ENCODE data around the gene ARHGEF16.

The ARHGEF16 gene

DNA sequence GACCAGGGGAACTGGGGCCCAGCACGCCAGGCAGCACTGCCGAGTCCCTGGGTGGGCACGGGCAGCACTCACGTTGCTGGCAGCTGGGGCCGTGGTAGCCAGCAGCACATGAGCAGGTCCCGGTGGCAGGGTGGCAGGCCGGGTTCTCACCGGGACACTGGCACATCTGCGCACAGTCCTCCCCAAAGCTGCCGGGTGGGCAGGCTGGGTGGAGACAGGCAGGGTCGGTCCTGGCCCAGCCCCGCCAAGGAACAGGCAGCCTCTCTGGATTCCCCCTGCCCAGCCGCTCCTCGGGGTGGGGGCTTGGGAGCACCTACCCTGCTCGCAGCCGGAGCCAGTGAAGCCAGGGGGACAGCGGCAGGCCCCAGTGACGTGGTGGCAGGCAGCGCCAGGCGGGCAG, 42.5 kb downstream of the ARHGEF16 start:
- H3K4me3 ChIP-seq (ENCODE audit: low read depth, low read length): no peak overlapping the region
- DNase-seq (ENCODE audit: low read depth): no peak
- TF ChIP-seq, protein P1, sequence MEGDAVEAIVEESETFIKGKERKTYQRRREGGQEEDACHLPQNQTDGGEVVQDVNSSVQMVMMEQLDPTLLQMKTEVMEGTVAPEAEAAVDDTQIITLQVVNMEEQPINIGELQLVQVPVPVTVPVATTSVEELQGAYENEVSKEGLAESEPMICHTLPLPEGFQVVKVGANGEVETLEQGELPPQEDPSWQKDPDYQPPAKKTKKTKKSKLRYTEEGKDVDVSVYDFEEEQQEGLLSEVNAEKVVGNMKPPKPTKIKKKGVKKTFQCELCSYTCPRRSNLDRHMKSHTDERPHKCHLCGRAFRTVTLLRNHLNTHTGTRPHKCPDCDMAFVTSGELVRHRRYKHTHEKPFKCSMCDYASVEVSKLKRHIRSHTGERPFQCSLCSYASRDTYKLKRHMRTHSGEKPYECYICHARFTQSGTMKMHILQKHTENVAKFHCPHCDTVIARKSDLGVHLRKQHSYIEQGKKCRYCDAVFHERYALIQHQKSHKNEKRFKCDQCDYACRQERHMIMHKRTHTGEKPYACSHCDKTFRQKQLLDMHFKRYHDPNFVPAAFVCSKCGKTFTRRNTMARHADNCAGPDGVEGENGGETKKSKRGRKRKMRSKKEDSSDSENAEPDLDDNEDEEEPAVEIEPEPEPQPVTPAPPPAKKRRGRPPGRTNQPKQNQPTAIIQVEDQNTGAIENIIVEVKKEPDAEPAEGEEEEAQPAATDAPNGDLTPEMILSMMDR (IDR thresholded peaks at IDR 0.05; ENCODE audit: insufficient read depth, low read depth, low read length, missing control alignments): no peak

DNA sequence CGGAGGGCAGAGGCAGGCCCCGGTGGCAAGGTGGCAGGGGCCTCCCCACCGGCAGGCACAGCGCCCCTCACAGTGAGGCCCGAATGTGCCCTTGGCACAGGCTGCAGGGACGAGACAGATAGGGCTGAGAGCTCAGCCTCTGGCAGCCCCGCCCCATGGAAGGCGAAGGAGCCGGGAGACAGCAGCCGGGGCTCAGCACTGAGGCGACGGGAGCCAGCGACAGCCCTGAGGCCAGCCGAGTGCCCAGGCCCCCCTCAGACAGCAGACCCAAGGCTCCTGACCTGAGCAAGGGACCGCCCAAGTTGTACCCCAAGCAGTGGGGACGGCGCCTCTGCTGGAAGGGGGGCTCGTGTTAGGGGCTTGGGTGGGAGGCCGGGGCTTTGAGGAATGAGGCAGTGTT, 43.1 kb downstream of the ARHGEF16 start:
- no peak for DNase-seq (ENCODE audit: low read depth)
- no peak overlapping the region for H3K4me3 ChIP-seq (ENCODE audit: low read depth, low read length)
- TF ChIP-seq, protein P1 (IDR thresholded peaks at IDR 0.05; ENCODE audit: insufficient read depth, low read depth, low read length, missing control alignments): no peak

DNA sequence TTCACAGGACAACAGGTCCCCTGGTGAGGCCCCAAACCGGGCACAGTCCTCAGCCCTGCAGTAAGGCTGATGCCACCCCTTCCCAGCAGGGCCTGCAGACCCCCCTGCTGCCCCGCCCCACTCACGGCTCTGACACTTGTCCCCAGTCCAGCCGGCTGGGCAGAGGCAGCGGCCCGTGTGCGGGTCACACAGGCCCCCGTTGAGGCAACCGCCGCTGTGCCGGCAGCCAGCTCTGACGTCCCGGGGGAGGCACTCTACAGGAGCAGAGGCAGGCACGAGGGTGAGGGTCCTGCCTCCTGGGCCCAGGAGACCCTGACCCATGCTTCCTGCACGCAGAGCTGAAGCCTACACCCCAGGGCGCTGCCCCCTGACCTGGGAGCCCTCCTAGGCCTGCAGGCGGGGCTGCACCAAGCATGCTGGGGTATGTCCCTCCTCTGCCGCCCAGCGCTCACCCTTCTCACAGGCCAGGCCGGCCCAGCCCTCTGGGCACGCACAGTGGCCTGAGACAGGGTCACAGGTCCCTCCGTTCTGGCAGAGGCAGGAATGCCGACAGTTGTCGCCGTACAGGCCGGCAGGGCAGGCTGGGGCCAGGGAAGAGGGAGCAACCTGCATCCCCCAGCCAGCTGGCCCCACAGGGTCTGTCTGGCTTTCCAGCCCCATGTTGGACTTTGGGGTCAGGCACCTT, 43.9 kb downstream of the ARHGEF16 start:
- H3K4me3 ChIP-seq (ENCODE audit: low read depth, low read length): no peak overlapping the region
- no peak for DNase-seq (ENCODE audit: low read depth)
- TF ChIP-seq, protein P1 (IDR thresholded peaks at IDR 0.05; ENCODE audit: insufficient read depth, low read depth, low read length, missing control alignments): no peak

DNA sequence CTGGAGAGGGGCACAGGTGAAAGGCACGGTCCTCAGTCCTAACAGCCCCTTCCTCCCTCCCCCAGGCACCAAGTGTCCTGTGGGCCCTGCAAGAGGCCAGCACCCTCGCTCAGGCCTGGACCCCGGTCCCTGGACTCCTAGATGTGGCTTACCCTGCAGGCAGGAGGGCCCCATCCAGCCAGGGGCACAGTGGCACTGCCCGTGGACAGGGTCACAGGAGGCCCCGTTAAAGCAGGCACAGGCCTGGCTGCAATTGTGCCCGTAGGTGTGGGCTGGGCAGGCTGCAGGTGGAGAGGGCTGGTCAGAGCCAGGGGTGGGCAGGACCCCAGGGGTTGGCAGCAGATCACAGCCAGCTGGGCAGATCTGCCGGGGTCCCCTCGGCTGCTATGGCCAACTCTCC, 44.5 kb downstream of the ARHGEF16 start:
- DNase-seq (ENCODE audit: low read depth): no peak
- H3K4me3 ChIP-seq (ENCODE audit: low read depth, low read length): no peak overlapping the region
- TF ChIP-seq, protein P1 (IDR thresholded peaks at IDR 0.05; ENCODE audit: insufficient read depth, low read depth, low read length, missing control alignments): no peak

DNA sequence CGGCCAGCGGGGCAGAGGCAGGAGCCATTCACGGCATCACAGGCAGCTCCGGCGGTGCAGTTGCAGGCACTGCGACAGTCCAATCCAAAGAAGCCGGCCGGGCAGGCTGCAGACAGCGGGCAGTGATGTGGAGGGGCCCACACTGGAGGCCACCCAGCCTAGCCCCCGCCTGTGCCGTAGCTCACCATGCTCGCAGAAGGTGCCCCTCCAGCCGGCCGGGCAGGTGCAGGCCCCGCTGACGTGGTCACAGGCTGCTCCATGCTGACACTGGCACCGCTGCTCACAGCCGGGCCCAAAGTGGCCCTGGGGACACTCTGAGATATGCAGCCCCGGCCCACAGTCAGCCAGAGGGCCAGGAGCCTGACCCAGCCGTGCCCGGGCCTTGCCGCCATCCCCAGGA, 45.1 kb downstream of the ARHGEF16 start:
- no peak for DNase-seq (ENCODE audit: low read depth)
- TF ChIP-seq, protein P1 (IDR thresholded peaks at IDR 0.05; ENCODE audit: insufficient read depth, low read depth, low read length, missing control alignments): no peak
- no peak overlapping the region for H3K4me3 ChIP-seq (ENCODE audit: low read depth, low read length)

DNA sequence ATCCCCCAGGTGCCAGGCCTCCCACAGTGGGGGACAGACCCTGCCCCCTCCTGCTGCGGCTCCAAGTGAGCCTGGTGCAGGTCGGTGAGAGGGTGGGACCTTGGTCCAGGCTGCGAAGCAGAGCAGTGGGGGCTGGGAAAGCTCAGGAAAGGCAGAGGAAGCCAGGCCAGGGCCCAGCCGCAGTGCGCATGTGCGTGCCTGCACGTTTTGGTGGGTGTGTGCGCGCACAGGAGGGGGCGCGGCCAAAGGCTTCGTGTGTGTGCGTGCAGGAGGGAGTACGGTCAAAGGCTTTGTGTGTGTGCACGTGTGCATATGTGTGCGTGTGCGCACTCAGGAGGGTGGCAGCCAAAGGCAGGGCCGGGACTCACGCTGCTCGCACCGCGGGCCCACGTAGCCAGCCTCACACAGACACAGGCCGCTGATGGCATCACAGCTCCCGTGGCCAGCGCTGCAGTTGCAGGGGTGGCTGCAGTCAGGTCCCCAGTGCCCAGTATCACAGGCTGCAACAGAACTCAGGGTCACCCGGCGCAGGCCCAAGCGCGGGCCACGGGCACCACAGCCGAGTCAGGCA, 45.9 kb downstream of the ARHGEF16 start:
- TF ChIP-seq, protein P1 (IDR thresholded peaks at IDR 0.05; ENCODE audit: insufficient read depth, low read depth, low read length, missing control alignments): no peak
- H3K4me3 ChIP-seq (ENCODE audit: low read depth, low read length): no peak overlapping the region
- DNase-seq (ENCODE audit: low read depth): no peak

DNA sequence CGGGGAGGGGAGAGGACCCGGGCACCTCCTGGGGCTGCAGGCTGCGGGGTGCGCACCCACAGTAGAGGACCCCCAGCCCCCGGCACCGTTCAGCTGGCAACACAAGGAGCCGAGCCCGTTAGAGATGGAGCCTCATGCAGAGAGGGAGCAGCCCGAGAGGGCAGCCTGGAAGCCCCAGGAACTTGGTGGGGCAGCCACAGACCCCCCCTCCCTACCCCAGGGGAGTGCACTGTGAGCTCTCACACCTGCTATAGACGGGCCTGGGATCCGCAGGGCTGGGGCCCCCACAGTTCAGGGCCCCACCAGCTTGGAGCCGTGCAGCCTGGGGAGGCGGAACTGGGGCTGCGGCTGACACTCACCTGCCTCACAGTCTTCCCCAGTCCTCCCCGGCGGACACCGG, 47.0 kb downstream of the ARHGEF16 start:
- TF ChIP-seq, protein P1 (IDR thresholded peaks at IDR 0.05; ENCODE audit: insufficient read depth, low read depth, low read length, missing control alignments): no peak

More for the DNA sequence above, 47.0 kb downstream of the ARHGEF16 start:
- DNase-seq (ENCODE audit: low read depth): no peak
- no peak overlapping the region for H3K4me3 ChIP-seq (ENCODE audit: low read depth, low read length)
